Activated CD4-positive, alpha-beta T cell treated with anti-CD3 and anti-CD28 coated beads for 4 hours (primary cell): ENCODE measurements around the gene ERAS.
"Not testable (repeated sequence)": the region's sequence is repeated elsewhere in the genome, so short reads cannot be mapped to it uniquely, and the experiment has no call there.

Source experiments
- DNase-seq, 2 donors: peaks; one replicate each; pipeline ENCODE4 v3.0.0-alpha.2; 2020

Gene ERAS

DNA sequence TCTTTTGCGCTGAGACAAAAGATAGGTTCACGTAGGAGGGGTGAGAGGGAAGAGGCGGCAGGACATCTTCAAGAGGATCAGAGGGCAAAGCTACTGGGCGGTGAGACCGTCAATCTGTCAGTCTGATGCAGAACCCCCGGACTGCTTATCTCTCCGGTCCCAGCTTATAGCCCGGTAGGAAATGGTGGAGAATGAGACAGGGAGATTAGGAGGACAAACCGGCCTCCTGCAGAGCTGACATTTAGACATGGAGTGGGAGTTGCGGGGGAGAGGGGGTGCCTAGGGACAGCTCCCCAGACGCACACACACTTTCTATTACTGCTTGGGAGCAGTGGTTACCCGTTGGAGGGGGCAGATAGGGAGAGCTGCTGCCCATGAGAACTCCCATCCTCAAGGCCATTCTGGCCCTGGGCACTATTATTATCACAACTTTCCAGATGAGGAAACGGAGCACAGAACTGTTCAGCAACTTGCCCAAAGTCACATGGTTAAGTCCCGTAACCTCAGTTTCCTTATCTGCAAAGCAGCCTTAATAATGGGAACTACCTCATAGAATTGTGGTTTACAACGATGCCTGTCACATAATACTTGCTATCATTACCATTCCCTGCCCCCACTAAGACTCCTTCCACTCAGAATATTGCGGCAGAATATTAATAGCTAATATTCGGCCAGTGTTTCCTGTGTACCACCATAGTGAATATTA, 25.6 kb upstream of the ERAS start:
- no peak for DNase-seq

DNA sequence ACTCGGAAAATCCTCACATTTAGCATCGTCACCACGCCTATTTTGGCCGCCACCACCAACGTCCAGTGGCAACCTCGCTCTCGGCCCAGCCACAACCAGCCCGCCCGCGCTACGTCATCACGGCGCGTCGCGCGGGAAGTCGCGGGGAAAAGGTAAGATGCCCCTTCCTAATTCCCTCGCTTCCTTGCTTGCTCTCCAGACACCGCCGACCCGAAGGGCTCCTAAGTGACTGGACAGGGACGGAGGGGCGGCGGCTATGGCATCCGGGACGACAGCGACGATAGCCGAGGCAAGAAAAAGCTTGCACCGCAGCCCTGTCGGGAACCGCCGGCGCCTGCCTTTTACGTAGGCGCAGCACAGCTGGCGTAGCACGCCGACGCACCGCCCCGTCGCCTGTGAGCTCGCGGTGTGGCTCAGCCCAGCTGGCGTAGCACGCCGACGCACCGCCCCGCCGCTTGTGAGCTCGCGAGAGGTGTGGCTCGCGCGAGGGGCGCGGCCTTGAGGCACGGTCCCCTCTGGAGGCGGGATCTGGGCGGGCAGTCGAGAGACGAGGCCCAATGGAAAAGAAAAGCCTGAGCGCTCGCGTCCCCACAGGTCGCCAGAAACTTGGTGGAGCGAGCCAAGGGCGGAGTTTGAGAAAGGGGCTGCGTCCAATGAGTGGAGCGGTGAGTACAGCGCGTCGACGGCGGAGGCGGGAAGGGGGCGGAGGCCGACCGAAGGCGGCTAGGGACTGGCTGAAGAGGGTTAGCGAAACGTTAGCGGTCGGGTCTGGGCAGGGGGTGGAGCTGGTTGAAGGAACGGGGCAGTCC, 24.8 kb upstream of the ERAS start, which contains the start of gene HDAC6:
Gene HDAC6, plus strand, starts transcription at position 788 of the 809 bp plus-strand sequence. CDS start 626 bp downstream, outside the sequence.
- DNase-seq: peak; percentile 90 to 94

DNA sequence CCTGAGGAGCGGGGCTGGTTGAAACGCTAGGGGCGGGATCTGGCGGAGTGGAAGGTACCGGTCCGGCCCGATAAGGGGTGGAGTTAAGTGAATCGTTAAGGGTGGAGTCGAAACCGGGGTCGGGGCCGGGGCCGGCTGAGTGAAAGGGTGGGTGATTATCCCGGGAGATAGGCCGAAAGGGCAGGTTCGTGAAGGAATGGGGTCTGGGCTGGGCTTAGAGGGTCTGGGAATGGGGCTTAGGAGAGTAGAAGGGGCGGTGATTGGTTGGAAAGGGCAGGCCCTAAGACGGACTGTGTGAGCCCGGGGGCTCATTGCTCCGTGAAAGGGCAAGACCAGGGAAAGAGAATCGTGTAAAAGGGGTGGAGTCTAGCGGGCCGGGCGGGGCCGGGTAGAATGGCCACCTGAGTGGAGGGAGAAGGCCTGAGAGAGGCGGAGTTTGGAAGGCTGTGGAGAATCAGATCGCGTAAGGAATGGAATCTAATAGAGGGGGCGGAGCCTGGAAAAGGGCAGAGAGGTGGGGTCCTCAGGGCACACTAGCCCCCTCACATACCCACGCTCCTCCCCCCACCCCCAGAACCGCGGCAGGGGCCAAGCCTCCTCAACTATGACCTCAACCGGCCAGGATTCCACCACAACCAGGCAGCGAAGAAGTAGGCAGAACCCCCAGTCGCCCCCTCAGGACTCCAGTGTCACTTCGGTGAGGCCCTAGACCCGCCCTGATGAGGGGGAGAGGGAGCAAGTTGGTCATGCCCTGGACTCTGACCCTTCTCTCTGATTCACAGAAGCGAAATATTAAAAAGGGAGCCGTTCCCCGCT, 24.0 kb upstream of the ERAS start:
- DNase-seq: peak in 1 of 2 donors; percentile 39

DNA sequence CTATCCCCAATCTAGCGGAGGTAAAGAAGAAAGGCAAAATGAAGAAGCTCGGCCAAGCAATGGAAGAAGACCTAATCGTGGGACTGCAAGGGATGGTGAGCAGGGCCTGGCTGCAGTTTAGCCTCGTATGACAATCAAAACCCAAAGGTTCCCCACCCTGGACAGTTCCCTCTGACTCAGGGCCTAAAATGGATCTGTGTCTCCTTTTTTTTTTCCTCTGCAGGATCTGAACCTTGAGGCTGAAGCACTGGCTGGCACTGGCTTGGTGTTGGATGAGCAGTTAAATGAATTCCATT, 23.5 kb upstream of the ERAS start:
- no peak for DNase-seq

DNA sequence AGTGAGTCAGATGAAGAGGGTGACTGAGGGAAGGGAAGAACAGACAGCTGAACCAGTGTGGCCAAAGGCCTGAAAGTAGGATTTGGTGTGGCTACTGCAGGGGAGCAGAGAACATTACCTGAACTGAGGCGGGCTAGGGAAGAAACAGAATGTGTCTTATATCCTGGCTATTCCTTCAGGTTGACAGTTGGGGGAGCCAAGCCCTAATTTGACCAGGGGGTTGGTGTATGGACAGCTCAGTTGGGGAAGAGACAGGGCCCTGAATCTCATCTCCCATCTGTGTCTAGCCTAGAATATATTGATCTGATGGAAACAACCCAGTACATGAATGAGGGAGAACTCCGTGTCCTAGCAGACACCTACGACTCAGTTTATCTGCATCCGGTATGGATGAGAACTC, 20.2 kb upstream of the ERAS start:
- DNase-seq: no peak

DNA sequence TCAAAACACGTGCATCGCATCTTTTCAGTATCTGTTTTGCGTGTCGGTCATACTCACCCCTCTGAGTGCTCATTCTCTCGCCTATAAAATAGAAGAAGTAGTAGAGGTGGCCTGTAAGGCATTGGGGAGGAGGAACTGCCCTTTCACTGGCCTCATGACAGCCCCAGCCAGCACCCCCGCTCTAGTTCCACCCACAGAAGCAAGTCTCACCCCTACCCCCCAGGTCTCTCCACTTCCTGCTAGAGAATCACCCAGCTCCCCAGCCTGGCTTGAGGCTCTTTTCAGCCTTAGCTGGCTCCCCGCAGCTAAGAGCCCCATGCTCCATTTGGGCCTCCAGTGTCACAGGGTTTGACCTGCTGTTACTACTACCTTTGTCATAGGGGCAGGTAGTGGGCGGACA, 12.7 kb upstream of the ERAS start:
- DNase-seq: no peak

DNA sequence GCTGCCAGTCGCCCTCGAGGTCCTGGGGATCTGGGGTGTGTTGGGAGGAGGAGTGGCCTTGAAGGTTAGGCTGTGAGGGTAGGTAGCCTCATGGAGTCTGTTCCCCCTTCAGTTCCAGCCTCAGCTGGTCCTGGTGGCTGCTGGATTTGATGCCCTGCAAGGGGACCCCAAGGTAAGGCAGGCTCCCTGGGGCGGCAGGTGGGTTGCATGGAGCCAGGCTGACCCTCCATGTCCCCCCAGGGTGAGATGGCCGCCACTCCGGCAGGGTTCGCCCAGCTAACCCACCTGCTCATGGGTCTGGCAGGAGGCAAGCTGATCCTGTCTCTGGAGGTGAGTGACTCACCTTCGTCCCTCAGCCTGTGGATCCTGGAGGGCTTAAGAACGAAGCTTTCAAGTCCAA, 11.6 kb upstream of the ERAS start:
- no peak for DNase-seq

DNA sequence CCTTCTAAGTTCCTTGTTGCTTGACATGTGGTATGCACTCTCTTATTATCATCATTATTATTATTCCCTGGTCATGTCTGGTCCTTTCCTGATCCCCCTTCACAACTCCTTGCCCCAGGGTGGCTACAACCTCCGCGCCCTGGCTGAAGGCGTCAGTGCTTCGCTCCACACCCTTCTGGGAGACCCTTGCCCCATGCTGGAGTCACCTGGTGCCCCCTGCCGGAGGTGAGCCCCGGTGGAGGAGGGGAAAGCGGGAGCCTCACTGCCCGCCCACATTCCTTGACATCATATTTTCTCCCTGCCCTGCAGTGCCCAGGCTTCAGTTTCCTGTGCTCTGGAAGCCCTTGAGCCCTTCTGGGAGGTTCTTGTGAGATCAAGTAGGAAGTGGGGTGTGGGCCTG, 11.0 kb upstream of the ERAS start:
- no peak for DNase-seq

DNA sequence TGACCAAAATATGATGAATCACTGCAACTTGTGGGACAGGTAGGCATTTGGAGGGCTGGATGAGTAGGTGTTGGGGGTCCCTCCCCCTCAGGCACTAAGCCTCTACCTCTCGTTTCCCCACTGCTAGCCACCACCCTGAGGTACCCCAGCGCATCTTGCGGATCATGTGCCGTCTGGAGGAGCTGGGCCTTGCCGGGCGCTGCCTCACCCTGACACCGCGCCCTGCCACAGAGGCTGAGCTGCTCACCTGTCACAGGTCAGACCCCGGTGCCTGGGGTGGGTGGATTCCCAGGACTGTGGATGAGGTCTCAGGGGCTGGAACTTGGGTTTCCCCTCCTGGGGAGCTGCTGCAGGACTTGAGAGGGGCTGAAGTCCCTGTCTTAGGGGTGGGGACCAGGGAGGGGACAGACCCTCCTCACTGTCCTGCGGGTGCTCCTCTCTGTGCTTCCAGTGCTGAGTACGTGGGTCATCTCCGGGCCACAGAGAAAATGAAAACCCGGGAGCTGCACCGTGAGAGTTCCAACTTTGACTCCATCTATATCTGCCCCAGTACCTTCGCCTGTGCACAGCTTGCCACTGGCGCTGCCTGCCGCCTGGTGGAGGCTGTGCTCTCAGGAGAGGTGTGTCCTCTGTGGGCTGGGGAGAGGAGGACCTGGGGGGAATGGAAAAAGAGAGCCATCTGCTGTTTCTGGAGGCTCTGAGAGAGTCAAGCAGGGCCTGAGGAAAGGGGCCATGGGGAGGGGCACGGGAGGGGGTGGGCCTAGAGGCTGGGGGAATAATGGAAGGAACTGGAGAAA, 10.1 kb upstream of the ERAS start:
- no peak for DNase-seq

DNA sequence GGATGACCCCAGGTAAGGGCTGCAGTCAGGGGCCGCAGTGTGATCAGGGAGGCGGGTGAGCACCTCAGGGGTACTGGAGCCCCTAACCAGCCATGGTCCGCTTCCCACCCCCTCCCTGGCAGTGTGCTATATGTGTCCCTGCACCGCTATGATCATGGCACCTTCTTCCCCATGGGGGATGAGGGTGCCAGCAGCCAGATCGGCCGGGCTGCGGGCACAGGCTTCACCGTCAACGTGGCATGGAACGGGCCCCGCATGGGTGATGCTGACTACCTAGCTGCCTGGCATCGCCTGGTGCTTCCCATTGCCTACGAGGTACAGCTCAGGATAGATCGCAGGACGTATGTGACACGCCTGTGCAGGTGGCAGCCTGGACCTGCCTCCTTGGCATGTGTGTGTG, 8.2 kb upstream of the ERAS start:
- DNase-seq: no peak

DNA sequence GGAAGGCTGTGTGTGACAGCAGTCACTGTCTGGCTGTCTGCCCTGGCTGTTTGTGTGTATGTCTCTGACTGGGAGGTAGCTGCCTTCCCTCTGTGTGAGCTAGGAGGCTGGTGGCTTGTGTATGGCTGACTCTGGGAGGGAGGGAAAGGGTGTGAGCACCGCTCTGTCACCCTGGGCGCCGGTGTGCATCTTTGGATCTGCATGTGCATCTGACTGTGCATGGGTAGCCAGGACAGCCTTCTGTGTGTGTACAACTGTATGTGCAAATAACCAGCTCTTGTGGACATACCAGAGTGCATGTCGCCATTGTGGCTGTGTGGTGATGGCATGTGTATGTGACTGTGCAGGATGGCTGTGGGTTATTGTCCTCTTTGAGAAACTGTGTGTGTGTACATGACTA, 7.4 kb upstream of the ERAS start:
- no peak for DNase-seq

DNA sequence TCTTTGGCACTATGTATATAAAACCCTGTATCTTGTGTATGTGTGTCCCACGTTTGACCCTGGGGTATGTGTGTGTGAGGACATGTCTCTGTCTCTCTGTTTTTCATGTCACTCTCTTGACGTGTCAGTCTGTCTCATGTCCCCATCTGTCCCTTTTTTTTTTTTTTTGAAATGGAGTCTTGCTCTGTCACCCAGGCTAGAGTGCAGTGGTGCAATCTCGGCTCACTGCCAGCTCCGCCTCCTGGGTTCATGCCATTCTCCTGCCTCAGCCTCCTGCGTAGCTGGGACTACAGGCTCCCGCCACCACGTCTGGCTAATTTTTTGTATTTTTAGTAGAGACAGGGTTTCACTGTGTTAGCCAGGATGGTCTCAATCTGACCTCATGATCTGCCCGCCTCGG, 6.9 kb upstream of the ERAS start:
- DNase-seq: not testable (repeated sequence)

DNA sequence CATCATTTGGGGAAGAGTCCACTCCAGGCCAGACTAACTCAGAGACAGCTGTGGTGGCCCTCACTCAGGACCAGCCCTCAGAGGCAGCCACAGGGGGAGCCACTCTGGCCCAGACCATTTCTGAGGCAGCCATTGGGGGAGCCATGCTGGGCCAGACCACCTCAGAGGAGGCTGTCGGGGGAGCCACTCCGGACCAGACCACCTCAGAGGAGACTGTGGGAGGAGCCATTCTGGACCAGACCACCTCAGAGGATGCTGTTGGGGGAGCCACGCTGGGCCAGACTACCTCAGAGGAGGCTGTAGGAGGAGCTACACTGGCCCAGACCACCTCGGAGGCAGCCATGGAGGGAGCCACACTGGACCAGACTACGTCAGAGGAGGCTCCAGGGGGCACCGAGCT, 3.3 kb upstream of the ERAS start:
- DNase-seq: no peak

DNA sequence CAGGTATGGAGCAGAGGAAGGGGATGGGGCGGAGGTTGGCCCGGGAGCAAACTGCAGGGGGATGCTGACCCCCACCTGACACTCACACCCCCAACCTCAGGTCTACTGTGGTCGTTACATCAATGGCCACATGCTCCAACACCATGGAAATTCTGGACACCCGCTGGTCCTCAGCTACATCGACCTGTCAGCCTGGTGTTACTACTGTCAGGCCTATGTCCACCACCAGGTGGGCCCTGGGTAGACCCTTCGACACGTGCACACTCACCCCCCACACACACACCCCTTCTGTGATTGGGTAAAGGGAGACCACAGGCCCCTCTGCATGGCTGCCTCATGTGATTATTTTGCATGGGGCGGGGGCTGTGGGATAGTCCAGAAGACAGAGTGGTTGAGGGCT, 2.2 kb upstream of the ERAS start:
- DNase-seq: no peak

DNA sequence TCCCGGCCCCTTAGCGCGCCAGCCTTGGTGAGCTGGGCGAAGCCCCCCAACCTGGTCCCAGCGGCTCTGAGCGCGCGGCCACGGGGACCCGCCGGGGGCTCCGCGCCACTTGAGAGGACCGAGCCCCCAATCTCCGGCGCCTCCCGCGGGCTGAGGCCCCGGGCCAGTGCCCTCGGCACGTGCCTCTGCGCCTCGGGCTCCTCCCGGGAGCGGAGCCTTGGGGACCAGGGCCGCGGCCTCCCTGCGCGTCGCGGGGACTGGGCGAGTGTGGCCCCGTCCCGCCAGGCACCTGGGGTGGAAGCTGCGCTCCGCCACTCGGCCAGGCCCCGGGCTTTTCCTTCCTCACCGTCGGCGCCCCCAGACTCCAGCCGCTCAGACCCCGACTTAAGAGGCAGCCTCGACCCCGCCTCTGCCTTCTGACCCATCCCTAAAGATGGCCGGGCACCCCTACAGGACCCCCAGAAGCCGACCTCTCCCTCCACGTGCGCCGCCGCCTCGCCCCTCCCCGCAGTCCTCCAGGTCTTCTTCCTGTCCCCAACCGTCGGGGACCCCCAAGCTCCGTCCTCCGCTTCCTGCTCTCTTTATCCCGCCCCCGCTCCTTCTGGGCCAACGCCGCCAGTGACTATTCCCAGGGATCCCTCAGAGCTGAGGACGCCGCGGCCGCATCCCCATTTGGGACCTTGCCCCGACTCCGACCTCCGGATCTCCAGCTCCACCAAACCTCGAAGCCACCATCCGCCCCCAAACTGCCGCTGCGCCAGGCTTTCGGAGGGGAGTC, 752 bp downstream of the ERAS start:
- no peak for DNase-seq

DNA sequence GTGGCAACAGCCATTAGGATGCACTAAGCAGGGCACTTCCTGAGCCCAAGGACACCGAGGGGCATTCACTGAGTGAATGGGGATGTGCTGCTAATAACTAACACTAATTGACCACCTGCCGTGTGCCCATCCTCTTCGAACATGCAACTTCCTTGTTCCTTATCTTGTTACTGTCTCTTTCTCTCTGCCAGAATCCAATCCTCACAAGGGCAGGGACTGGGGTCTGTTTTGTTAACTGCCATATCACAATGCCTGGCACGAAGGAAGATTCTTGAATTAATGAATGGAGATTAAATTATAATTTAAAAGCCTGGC, 1.3 kb downstream of the ERAS start:
- DNase-seq: no peak

DNA sequence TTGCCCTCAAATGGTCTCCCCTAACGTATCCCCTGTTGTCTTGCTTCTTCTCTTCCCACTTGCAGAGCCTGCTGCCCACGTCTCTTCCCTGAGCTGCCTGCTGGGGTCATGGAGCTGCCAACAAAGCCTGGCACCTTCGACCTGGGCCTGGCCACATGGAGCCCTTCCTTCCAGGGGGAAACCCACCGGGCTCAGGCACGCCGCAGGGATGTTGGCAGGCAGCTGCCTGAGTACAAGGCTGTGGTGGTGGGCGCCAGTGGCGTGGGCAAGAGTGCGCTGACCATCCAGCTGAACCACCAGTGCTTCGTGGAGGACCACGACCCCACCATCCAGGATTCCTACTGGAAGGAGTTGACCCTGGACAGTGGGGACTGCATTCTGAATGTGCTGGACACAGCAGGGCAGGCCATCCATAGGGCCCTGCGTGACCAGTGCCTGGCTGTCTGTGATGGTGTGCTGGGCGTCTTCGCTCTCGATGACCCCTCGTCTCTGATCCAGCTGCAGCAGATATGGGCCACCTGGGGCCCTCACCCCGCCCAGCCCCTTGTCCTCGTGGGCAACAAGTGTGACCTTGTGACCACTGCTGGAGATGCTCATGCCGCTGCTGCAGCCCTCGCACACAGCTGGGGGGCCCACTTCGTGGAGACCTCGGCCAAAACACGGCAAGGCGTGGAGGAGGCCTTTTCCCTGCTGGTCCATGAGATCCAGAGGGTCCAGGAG, 2.9 kb downstream of the ERAS start:
- no peak for DNase-seq

DNA sequence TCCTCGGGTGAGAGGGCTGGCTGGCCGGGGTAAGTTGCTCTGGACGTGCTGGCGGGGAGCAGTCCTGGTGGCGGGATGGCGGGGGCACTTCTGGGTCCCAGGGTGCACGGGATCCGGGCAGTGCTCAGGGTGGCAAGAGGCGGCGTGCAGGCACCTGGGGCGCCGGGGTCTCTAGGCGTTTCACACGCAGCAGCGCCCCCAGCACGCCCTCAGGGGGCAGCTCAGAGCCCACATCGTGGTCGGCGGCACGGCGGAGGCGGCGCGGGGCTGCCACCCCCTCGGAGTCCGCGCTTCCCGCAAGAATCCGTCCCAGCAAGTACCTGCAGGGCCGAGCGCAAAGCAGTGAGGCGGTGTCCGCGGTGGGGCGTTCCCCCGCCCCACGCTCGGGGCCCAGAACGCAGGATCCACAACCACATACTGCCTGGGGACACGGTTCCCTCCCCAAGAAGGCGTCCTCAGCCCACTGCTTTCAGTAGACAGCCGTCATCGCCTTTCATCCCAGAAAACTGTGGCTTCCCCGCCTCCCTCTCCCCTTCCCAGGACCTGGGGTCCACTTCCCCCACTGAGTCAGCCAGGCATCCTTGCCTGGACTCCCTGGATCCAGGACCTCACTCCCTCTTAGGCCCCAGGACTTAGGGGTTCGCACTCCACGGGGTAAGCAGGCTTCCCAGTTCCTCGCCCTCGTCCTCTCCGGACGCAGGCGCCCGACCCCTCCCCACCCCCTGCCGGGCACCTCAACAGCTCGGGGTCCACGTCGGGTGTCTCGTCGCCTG, 5.0 kb downstream of the ERAS start:
- no peak for DNase-seq

DNA sequence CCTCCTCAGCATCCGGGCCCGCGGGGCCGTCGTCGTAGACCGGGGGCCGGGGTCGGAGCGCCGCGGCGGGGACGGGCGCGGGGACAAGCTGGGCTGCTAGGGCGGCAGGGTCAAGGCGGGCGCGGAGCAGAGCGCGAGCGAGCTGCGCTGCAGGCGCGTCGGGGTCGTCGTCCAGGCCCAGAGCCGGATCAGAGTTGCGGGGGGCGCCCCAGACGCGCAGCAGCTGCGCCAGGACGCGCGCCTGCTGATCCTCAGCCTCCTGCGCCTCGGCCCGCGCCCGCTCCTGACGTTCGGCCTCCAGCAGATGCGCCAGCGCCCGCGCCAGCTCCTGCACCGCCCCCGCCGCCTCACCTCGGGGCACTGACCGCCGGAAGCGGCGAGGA, 5.6 kb downstream of the ERAS start:
- no peak for DNase-seq

DNA sequence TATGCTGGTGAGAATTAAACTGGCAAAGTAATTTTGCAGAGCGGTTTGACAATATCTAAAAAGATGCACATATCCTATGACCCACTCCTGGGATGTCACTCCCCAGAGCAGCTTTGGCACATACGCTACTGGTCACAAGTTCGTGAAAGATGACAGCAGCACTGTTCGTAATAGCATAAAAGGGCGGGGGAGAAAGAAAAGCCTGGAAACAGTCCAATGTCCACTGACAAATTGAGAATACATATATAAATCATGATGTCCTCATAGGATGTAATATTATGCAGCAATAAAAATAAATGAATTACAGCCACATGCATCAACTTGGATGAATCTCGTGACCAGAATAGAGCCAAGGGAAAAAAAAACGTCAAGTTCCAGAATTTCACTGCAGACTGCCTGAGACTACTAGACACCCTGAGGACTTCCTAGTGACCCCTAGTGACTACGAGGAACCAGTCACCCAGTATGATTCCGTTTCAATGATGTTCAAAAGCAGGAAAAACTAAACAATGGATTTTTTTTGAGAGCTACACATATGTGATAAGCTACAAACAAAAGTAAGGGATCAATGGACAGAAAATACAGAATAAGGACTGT, 7.3 kb downstream of the ERAS start:
- no peak for DNase-seq

DNA sequence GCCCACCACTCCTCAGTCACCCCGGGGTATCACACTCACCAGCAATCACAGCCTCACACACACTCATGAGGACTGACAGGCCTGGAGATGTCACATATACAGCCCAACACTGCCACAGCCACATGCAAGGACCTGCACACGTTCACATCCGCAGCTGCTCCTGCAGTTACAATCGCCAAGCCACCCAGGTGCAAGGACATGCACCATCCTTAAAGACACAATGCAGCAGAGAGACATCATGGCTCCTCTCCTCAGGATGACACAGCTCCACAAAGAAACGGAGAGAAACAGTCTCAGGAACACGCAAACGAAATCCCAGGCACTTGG, 8.0 kb downstream of the ERAS start:
- no peak for DNase-seq
